Measurements from ENCODE around the gene CKMT2.
"Not testable (repeated sequence)": the region's sequence is repeated elsewhere in the genome, so short reads cannot be mapped to it uniquely, and the experiment has no call there.

CKMT2 gene

DNA sequence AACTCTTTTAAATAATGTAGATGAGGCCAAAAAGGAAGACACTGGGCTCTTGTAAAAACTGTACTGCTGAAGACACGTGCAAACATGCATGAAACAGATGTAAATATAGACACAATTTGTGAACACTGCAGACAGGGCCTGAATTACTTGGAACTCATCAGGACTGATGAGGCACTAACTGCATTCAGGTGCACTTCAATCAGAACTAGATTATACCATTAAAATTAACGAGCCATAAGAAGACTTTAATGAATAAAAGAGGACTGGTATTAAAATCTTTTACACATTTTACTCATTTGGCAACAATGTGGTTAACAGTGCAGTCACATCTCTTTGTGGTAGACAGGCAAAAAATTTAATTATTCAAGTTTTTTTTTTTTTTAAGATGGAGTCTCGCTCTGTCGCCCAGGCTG, 54.9 kb downstream of the CKMT2 start:
- Histone ChIP-seq H3K9me3 (ENCODE audit: control insufficient read depth, insufficient read depth, low read length) (peaks cover 12% of the 10 kb centered on the region; the same call in 1 of the 2 replicates), H3K4me1 (ENCODE audit: insufficient read depth, low read length) (no peaks in the 10 kb centered on the region), H3K36me3 (ENCODE audit: insufficient read depth, low read length) (no peaks in the 10 kb centered on the region), H3K9ac (ENCODE audit: low read depth, low read length) (no peak overlapping the region)

DNA sequence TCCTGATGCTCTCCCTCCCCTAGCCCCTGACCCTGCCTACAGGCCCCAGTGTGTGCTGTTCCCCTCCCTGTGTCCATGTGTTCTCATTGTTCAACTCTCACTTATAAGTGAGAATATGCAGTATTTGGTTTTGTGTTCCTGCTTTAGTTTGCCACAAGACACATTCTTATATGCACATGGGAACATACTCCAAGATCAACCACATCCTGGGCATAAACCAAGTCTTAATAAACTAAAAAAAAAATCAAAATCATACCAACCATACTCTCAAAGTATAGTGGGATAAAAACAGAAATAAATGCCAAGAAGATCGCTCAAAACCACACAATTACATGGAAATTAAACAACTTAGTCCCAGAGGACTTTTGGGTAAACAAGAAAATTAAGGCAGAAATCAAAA, 57.0 kb downstream of the CKMT2 start:
- Histone ChIP-seq H3K9me3 (ENCODE audit: control insufficient read depth, insufficient read depth, low read length) (peaks cover 18% of the 10 kb centered on the region; the same call in 1 of the 2 replicates), H3K36me3 (ENCODE audit: insufficient read depth, low read length) (no peaks in the 10 kb centered on the region), H3K4me1 (ENCODE audit: insufficient read depth, low read length) (no peaks in the 10 kb centered on the region), H3K9ac (ENCODE audit: low read depth, low read length) (no peak overlapping the region)

GRCh38 chr5:81292130-81292529, 59.0 kb downstream of the CKMT2 start:
- no peak overlapping the region for H3K9ac ChIP-seq (ENCODE audit: low read depth, low read length)
- H3K36me3 ChIP-seq (ENCODE audit: insufficient read depth, low read length): no peaks in the 10 kb centered on the region
- H3K4me1 ChIP-seq (ENCODE audit: insufficient read depth, low read length): no peaks in the 10 kb centered on the region
- peaks cover 18% of the 10 kb centered on the region; the same call in 1 of the 2 replicates for H3K9me3 ChIP-seq (ENCODE audit: control insufficient read depth, insufficient read depth, low read length)

- not testable (repeated sequence) for H3K9ac ChIP-seq (ENCODE audit: low read depth, low read length); H3K36me3 ChIP-seq (ENCODE audit: insufficient read depth, low read length); H3K4me1 ChIP-seq (ENCODE audit: insufficient read depth, low read length)
- H3K9me3 ChIP-seq (ENCODE audit: control insufficient read depth, insufficient read depth, low read length): peaks cover 18% of the 10 kb centered on the region; the same call in 1 of the 2 replicates
Observed at GRCh38 chr5:81294021-81294420, 60.9 kb downstream of the CKMT2 start.

DNA sequence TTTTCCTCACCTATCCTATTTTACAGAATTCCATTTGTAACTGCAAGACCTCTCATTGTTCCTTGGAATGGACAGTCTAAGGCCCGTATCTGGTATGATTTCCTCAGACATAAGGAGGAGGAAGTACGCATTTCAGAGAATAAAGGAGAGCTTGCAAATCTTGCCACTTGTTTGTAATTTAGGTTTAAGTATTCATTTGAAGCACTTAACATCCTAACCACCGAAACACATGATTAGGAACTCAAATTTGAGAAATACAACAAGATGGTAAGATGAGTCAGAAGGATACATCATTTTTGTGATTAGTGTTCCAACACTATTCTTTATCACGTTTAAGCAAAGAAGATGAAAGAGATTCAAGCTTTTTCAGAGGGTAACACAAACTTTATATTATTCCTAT, 64.4 kb downstream of the CKMT2 start:
- Histone ChIP-seq H3K36me3 (ENCODE audit: insufficient read depth, low read length) (no peaks in the 10 kb centered on the region), H3K9ac (ENCODE audit: low read depth, low read length) (no peak overlapping the region), H3K9me3 (ENCODE audit: control insufficient read depth, insufficient read depth, low read length) (0 out of 2 replicates have a peak, but pooled peaks cover 9% of the 10 kb centered on the region), H3K4me1 (ENCODE audit: insufficient read depth, low read length) (0 out of 2 replicates have a peak, but pooled peaks cover 3% of the 10 kb centered on the region)

DNA sequence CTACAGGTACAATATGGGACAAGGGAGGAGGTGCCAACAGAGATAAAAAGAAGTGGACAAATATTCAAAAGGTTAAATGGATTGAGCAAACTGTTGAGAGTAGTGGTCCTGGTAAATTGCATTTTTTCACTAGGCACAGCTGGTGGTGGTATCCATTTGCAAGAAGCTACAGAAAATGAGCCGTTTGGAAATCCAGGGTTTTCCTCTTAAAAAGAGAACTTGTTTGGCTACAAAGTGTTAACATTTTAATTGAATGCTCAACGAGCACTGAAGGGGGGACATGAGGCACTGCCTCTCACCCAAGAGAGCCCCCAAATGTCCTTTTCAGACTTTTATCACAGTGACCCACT, 67.8 kb downstream of the CKMT2 start:
- Histone ChIP-seq H3K9me3 (ENCODE audit: control insufficient read depth, insufficient read depth, low read length) (no peaks in the 10 kb centered on the region), H3K4me1 (ENCODE audit: insufficient read depth, low read length) (0 out of 2 replicates have a peak, but pooled peaks cover 3% of the 10 kb centered on the region), H3K9ac (ENCODE audit: low read depth, low read length) (peak overlapping the region; percentile 93), H3K36me3 (ENCODE audit: insufficient read depth, low read length) (no peaks in the 10 kb centered on the region)

GRCh38 chr5:81301271-81302015, 68.3 kb downstream of the CKMT2 start, which contains the start of gene ZCCHC9:
Gene ZCCHC9, plus strand, starts transcription at chr5:81301587. Its CDS starts 3,171 bp downstream, at chr5:81304758.
- no peaks in the 10 kb centered on the region for H3K36me3 ChIP-seq (ENCODE audit: insufficient read depth, low read length)
- 0 out of 2 replicates have a peak, but pooled peaks cover 3% of the 10 kb centered on the region for H3K4me1 ChIP-seq (ENCODE audit: insufficient read depth, low read length)
- peak within 1 kb of the TSS; percentile 93 for H3K9ac ChIP-seq (ENCODE audit: low read depth, low read length)
- no peaks in the 10 kb centered on the region for H3K9me3 ChIP-seq (ENCODE audit: control insufficient read depth, insufficient read depth, low read length)

DNA sequence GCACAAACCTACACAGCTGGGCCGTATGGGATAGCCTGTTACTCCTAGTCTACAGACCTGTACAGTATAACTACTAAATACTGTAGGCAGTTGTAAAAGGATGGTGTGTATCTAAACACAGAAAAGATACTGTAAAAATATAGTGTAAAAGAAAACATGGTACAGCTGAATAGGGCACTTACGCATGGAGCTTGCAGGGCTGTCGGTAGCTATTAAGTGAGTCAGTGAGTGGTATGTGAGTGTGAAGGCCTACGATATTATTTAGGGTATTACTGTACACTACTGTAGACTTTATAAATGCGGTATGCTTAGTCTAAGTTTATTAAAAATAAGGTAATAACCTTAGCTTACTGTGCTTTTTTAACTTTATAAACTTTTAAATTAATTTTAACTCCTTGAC, 69.5 kb downstream of the CKMT2 start:
- no peaks in the 10 kb centered on the region for H3K36me3 ChIP-seq (ENCODE audit: insufficient read depth, low read length)
- no peaks in the 10 kb centered on the region for H3K9me3 ChIP-seq (ENCODE audit: control insufficient read depth, insufficient read depth, low read length)
- H3K4me1 ChIP-seq (ENCODE audit: insufficient read depth, low read length): 0 out of 2 replicates have a peak, but pooled peaks cover 3% of the 10 kb centered on the region
- peak overlapping the region; percentile 93; the same call in 1 of the 2 replicates for H3K9ac ChIP-seq (ENCODE audit: low read depth, low read length)

DNA sequence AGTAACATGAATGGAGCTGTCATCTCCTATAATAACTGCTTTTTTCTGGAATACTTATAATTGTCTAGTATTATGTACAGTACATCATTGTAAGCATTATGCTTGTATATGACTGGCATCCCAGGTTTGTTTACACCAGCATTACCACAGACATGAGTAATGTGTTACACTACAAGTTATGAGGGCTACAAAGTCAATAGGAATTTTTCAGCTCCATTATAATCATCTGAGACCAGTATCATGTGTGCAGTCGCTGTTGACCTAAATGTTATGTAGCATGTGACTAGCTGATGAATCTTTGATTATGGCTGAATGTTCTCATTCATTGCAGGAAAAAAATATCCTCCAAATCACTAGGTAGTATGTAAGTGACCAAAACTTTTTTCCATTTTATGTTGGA, 70.4 kb downstream of the CKMT2 start:
- no peaks in the 10 kb centered on the region for H3K36me3 ChIP-seq (ENCODE audit: insufficient read depth, low read length)
- no peak overlapping the region for H3K9ac ChIP-seq (ENCODE audit: low read depth, low read length)
- H3K9me3 ChIP-seq (ENCODE audit: control insufficient read depth, insufficient read depth, low read length): no peaks in the 10 kb centered on the region
- H3K4me1 ChIP-seq (ENCODE audit: insufficient read depth, low read length): 0 out of 2 replicates have a peak, but pooled peaks cover 3% of the 10 kb centered on the region

GRCh38 chr5:81305785-81306184, 72.7 kb downstream of the CKMT2 start:
- H3K4me1 ChIP-seq (ENCODE audit: insufficient read depth, low read length): no peaks in the 10 kb centered on the region
- H3K36me3 ChIP-seq (ENCODE audit: insufficient read depth, low read length): peaks cover 4% of the 10 kb centered on the region; the same call in 1 of the 2 replicates
- H3K9me3 ChIP-seq (ENCODE audit: control insufficient read depth, insufficient read depth, low read length): no peaks in the 10 kb centered on the region
- H3K9ac ChIP-seq (ENCODE audit: low read depth, low read length): no peak overlapping the region

DNA sequence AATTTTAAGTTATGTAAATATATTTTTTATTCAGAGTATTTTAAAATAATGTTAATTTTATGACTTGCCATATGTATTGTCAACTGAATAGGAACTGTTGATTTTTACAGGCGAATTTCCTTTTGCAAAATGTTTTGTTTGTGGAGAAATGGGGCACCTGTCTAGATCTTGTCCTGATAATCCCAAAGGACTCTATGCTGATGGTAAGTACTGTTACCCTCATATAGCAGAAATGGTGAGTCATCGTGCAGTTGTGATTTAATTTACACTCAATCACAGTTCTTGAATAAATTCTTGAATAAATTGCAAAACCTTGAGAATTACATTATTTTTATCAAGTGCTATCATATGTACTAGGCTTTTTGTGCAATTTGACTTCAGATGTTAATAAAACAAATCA, 75.7 kb downstream of the CKMT2 start:
- Histone ChIP-seq H3K36me3 (ENCODE audit: insufficient read depth, low read length) (peaks cover 9% of the 10 kb centered on the region), H3K9me3 (ENCODE audit: control insufficient read depth, insufficient read depth, low read length) (no peaks in the 10 kb centered on the region), H3K9ac (ENCODE audit: low read depth, low read length) (no peak overlapping the region), H3K4me1 (ENCODE audit: insufficient read depth, low read length) (no peaks in the 10 kb centered on the region)

DNA sequence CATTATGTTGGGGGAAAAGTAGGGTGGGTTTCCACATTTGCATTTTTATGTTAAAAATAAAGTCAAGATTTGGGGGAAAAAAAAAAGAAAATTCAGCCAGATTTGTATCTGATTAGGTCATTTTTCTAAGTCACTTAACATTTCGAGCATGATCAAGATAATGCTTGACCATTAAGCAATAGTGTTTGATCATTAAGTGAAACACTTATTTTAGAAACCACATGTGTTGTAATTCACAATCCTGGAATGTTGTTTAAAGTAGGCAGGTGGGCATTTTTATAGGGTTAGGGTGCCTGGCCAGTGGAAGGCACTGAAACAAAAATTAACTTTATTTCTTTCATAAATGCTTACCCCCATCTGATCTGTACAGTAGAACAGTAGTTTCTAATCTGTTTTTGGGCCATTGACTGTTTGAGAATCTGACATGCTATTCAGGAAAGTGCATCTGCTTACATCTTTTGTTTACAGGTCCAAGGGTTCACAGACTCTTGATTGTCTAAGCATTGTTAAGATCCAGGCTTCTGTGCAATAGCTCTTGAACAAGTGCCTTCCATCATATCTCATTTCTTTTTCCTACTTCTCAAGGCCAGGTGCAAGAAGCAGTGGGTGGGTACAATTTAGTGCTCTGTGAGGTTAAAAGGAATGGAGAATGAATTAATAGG, 77.4 kb downstream of the CKMT2 start:
- H3K4me1 ChIP-seq (ENCODE audit: insufficient read depth, low read length): peaks cover under 1% of the 10 kb centered on the region; the same call in 1 of the 2 replicates
- no peak overlapping the region for H3K9ac ChIP-seq (ENCODE audit: low read depth, low read length)
- peaks cover 9% of the 10 kb centered on the region for H3K36me3 ChIP-seq (ENCODE audit: insufficient read depth, low read length)
- no peaks in the 10 kb centered on the region for H3K9me3 ChIP-seq (ENCODE audit: control insufficient read depth, insufficient read depth, low read length)

DNA sequence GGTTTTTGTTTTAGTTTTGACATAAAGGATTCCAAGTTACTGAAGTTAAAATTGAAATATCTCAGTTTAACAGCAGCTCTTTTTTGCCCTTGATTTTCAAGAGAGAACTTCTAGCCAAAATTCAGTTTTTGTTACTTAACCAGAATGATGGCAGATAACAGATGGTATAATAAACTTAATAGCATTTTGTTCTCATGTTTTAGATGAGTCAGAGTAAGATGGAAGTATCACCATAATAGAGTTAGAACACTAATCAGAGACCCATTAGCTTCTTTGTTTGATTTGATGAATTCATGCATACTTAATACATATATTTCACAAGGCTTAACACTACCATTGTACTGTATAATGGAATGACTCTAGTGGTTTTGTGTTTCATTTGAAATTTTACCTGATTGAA, 80.2 kb downstream of the CKMT2 start:
- no peak overlapping the region for H3K9ac ChIP-seq (ENCODE audit: low read depth, low read length)
- H3K9me3 ChIP-seq (ENCODE audit: control insufficient read depth, insufficient read depth, low read length): no peaks in the 10 kb centered on the region
- H3K4me1 ChIP-seq (ENCODE audit: insufficient read depth, low read length): peaks cover 3% of the 10 kb centered on the region; the same call in 1 of the 2 replicates
- peaks cover 9% of the 10 kb centered on the region for H3K36me3 ChIP-seq (ENCODE audit: insufficient read depth, low read length)

DNA sequence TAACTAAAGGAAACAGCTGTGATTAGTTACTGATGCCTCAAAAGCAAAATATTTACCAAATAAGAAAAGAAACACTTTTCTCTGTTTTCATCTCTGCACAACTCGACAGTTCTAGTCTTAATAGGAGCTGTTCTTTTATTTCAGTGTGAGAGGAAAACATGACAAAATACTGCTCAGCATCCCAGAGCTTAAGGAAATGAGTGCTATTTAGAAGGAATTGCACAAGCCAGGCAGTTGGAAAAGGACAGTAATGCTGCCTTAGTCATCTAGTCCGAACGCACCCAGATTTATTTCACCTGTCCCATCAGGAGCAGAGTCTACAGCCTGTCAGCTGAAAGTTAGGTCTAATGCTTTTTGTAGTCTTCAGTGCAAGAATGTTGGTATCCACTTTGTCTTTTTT, 80.6 kb downstream of the CKMT2 start:
- Histone ChIP-seq H3K9ac (ENCODE audit: low read depth, low read length) (no peak overlapping the region), H3K9me3 (ENCODE audit: control insufficient read depth, insufficient read depth, low read length) (no peaks in the 10 kb centered on the region), H3K36me3 (ENCODE audit: insufficient read depth, low read length) (peaks cover 9% of the 10 kb centered on the region), H3K4me1 (ENCODE audit: insufficient read depth, low read length) (peaks cover 3% of the 10 kb centered on the region; the same call in 1 of the 2 replicates)

GRCh38 chr5:81314581-81314980, 81.5 kb downstream of the CKMT2 start:
- H3K9ac ChIP-seq (ENCODE audit: low read depth, low read length): no peak overlapping the region
- H3K9me3 ChIP-seq (ENCODE audit: control insufficient read depth, insufficient read depth, low read length): no peaks in the 10 kb centered on the region
- H3K36me3 ChIP-seq (ENCODE audit: insufficient read depth, low read length): peaks cover 9% of the 10 kb centered on the region

More at GRCh38 chr5:81314581-81314980, 81.5 kb downstream of the CKMT2 start:
- peaks cover 3% of the 10 kb centered on the region; the same call in 1 of the 2 replicates for H3K4me1 ChIP-seq (ENCODE audit: insufficient read depth, low read length)

Data from ES-I3 (cell line).